Activated T-helper 1 cell treated with Interleukin-2 at 50 U/mL for 16 hours (primary cell): ENCODE data around the gene ARHGAP5.

Source experiments
- DNase-seq: peaks from one replicate; pipeline ENCODE4 v3.0.0-alpha.2; 2020; ENCODE audit warnings: low read depth

Gene ARHGAP5

DNA sequence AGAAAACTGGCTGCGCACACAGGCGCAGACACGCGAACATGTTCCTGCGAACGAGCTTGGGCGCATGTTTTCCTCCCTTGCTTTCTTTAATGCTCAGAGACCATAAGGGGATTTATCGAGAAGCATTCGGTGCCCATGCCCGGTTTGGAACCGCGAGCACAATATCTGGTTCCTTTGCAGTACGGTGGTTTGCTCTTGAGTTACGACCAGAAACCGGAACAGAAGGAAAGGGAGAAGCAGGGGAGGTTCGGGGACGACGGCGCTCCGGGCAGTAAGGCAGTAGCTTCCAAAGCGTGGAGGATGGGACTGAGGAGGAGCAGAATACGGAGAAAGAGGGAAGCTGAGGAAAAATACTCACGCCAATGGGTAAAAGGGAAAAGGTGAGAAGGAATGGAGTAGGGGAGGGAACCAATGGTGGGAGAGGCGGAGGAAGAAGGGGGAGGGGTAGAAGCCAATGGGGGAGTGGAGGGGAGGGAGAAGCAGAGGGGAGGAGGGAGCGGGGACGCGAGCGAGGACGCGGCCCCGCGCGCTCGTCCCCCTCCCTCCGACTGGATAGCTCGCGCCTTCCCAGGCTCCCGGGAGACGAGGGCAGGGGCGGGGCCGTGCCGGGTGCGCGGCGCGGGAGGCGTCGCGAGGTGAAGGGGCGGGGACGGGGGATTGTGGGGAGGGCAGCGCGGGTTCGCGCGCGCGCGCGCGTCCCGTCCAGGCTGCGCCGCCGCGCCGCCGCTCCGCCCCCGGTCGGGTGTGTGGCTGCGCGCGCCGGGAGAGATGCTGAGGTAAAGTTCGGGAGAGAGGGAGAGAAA, 625 bp upstream of the ARHGAP5 start:
- peak; percentile 71 for DNase-seq

DNA sequence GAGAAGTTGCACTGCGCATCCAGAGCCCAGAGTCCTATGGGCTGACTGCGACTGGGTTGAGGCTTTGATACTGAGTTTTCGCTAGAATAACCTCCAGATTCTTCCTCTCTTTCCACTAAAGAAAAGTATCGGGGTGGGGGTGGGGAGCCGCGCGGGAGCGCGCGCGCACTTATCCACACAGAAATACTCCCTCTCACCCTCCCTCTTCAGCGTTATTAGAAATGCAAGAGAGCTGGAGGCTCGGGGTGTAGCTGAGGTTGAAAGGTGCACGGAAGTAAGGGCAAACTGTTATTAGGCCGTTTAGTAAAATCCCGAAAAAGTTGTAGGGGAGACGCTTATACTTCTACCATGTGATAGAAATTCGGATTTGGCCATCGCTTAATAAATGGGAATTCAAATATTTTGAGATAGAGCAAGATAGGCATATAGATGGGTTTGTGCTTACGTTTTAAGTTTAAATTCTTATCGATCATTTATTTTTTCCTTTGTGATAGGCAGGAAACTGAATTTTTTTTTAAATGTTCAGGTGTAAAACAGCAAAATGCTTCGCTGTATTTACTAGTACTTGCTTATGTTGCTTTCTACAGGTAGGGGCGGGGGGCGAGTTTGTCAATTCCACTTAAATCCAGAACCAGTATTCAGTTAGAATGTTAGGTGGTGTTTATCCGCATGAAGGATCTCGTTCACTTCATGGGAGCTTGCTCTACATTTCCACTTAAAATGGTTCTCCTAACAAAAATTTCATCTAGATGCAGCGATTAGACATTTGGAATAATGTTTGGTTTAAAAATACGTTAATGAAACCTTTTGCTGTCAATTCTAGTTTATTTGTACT, 1.1 kb downstream of the ARHGAP5 start:
- peak; percentile 1 for DNase-seq

DNA sequence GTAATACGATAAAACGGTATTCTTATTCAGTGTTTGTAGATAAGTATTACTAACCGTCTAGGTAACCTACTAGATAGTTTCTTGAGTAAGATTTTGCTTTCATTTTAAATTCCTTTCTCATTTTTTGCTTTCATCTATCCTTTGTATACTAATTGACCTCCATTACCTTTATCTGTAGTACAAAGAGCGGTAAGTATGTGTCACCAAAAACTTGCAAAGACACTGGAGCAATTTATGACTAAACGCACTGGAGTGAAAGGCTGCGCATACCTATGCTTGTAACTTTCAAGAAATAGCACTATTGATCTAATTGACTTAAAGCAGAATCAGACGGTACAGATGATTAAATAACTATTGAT, 1.7 kb downstream of the ARHGAP5 start:
- DNase-seq = no peak

DNA sequence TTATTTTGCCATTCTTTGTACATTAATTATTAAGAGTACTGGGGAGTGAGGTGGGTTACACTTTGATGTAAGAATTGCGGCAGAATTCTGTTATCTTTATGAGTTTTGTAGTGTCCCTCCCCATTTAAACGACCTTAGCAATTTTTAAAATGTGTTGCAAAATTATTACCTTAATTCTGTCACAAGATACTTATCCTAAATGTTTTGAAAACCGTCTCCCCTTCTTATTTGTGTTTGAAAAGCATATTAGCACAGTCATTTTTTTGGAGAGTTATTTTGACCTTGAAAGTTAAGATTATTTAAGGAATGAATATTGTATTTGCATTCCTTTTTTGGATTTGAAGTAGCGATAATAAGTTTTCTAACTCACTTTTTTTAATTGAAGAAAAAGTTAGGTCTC, 2.2 kb downstream of the ARHGAP5 start:
- DNase-seq = no peak

DNA sequence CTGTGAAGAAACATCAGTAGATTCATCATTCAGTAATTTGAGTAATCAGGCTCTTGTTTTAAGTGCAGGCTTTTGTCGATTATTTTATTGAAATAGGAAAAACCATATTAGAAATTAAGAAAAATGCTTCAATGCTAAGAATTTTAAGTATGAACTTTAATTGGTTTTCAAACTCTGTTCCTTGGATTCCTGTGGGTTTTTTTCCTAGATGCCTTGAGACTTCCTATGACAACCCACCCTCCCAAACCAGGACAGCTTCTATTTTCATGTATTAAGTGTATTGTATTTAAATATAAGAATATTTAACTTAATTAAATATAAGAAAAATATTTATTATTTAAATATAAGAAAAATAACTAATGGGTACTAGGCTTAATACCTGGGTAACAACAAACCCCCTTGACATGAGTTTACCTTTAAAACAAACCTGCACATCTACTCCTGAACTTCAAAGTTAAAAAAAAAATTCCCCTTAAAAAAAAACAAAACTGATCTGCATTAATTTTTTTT, 3.0 kb downstream of the ARHGAP5 start:
- DNase-seq = no peak

DNA sequence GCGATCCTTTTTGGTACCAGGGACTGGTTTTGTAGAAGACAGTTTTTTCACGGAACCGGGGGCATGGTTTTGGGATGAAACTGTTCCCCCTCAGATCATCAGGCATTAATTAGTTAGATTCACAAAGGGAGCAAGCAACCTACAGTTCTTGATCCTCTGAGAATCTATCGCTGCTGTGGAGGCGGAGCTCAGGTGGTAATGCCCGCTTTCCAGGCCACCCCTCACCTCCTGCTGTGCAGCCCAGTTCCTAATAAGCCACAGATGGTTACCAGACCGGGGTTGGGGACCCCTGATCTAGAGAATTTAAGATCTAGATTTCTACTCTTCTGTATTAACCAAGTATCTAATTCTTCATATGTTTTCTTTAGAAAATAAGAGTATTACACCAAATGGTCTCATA, 4.8 kb downstream of the ARHGAP5 start:
- DNase-seq = no peak

DNA sequence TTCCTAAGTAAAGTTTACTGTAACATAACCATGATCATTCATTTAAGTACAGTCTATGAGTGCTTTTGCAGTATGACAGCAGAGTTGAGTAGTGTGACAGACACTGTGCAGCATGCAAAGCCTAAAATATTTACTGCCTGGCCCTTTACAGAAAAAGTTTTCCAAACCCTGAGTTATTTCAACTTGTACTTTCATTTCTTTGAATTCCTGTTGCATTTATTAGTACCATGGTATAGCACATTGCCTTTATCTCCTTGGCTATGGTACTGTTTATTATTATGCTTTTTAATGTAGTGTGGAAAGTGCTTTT, 6.2 kb downstream of the ARHGAP5 start:
- DNase-seq = no peak

DNA sequence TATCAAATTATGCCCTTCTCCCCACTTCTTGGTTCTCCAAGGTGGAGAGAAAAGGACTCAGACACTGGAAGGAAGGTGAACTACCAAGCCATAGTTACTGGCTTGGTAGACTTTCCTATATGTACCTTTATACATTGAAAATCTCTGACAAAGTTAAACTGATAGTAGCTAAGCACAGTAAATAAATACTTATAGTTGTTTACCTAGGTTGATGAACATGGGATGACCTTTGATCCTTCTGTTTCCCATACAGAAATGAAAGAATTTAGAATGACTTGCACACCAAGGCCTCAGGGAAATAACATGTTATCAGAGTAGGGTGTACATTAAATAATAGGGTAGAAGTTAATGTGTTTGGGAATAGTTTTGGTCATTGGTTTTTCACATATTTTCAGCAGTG, 6.7 kb downstream of the ARHGAP5 start:
- DNase-seq = no peak

DNA sequence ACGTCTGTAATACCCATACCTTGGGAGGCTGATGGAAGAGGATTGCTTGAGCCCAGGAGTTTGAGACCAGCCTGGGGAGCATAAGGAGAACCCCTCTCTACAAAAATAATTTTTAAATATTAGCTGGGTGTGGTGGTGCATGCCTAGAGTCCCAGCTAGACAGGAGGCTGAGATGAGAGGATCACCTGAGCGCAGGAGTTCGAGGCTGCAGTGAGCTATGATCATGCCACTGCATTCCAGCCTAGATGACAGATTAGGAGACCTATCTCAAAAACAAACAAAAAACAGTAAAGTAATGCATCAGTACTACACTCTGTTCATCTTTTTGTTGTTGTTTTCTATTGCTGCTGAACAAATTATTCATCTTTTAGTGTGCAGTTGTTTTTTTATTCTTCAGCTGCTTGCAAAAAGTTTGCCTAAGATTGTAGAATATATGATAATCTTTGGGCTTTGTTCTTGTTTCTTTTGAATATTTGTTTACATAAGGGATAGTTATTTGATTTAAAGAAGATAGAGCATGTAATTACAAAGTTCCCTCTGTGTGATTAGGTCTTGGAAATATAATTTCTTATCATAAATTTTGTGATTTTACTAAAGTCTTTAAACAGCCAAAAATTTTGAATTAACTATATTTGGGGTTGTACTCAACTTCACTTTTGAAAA, 8.2 kb downstream of the ARHGAP5 start:
- DNase-seq = no peak

DNA sequence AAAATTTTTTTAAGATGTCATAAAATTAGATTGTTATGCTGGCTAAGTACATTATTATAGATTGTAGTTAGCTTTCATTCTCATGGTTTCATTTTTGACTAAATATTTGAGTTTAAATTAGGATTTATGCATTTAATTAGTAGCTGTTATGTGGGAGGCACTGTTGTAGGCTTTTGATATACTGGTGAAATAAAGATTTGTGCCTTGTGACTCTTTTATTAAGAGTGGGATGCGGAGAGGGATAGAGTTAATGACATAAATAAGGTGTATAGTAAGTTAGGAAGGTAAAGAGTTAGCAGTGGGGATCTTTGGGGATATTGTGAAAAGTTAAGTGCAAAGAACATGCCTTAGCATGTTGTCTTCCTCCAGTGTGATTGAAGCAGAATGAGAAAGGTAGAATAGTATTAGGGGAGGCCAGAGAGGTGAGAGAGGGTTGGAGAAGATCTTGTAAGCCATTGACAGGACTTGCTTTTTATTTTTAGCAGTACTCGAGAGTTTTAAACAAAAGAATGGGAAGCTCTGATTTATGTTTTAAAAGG, 8.8 kb downstream of the ARHGAP5 start:
- DNase-seq = no peak

DNA sequence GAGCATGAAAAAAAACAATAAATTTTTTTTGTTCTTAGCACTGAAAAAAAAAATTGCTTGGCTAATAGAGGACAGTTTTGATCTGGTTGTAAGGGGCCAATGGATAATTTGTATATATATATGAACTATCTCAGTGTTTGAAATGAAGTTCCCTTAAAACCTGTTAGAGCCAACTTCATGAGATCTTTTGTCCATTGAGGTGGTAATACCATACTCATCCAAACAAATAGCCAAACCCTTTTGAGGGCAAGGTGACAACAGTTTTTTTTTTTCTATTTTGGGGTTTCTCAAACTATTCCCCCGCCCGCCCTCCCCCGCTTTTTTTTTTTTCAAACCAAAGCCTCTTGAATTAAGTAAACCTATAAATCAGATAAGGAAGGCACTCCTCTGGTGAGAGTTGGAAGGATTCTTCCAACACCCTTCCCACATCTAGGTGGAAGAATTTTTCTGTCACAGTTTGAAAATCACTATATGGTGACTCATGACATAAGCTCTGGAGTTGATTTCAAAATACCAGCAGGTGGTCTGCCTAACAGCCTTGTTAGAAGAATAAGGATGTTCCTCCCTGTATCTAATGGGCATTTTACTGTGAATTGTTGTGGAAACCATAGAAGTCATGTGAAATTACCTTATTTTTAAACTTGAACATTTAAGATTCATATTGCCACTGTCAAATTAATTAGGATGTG, 10.2 kb downstream of the ARHGAP5 start:
- no peak for DNase-seq

DNA sequence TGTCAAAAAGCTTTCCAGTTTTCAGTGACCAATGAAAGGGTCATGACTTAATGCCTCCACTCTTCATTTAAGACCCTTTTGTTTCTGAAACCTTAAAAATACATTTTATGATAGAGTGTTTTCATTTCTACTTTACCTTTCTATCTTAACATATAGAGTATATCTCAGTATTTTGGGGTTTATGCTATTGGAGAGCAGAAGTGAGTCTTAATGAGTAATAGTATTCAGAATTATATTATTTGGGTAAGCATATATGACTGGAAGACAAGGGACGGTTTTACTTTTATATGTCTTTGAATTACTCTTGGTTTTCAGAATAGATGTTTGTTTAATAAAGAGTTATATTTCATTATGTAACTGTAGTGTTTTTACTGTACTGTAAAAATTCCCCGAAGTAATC, 10.8 kb downstream of the ARHGAP5 start:
- DNase-seq = no peak

DNA sequence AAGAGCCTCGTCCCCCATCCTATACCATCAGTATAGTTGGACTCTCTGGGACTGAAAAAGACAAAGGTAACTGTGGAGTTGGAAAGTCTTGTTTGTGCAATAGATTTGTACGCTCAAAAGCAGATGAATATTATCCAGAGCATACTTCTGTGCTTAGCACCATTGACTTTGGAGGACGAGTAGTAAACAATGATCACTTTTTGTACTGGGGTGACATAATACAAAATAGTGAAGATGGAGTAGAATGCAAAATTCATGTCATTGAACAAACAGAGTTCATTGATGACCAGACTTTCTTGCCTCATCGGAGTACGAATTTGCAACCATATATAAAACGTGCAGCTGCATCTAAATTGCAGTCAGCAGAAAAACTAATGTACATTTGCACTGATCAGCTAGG, 13.6 kb downstream of the ARHGAP5 start:
- no peak for DNase-seq

DNA sequence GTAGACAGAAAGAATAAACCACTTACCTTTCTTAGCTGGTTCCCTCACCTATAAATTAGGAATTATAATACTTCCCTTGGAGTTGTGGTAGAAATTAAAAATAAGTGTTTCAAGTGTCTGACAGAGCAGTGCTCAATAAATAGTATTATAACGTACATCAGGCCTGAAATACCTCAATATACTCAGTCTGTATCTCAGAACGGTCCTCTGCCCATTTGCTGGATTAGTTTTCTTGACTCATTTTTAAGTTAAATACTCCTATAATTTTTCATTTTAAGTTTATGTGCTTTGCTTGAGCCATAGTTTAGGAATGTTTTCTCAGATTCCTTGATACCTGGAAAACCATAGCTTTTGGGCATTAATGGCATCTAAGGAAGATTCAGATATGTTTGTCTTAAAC, 22.4 kb downstream of the ARHGAP5 start:
- no peak for DNase-seq

DNA sequence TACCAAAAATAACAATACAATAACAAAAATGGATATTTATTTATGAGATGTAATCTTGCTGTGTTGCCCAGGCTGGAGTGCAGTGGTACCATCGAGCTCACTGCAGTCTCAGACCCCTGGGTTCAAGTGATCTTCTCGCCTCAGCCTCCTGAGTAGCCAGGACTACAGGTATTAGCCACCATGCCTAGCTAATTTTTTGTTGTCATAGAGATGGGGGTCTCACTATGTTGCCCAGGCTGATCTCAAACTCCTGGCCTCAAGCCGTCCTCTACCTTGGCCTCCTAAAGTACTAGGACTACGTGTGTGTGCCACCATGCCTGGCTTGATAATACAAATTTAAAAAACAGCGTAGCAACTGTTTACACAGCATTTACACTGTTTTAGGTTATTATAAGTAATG, 23.1 kb downstream of the ARHGAP5 start:
- no peak for DNase-seq

DNA sequence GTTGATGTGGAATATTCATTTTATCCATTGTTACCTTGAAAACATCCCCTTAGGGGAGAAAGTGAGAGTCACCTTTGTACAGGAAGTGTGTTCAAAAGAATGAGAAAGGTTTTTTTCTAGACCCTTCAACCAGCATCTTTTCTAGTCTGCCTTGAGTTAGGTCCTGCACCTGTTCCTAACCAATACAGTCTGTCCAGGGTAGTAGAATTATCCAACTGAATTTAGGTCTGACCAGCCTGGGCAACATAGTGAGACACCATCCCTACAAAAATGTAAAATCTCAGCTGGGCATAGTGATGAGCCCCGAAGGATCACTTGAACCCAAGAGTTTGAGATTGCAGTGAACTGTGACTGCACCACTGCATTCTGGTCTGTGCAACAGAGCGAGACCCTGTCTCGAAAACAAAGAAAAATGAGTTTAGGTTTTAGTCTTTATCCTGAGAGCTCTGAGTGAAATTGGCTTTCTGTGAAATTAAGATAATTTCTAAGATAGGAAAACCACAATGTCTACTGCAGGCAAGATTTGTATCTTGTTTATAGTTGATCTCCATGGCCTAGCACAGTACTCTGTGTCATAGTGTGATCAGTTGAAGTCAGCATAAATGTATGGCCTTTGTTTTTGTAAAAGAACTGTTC, 25.2 kb downstream of the ARHGAP5 start:
- DNase-seq = no peak

DNA sequence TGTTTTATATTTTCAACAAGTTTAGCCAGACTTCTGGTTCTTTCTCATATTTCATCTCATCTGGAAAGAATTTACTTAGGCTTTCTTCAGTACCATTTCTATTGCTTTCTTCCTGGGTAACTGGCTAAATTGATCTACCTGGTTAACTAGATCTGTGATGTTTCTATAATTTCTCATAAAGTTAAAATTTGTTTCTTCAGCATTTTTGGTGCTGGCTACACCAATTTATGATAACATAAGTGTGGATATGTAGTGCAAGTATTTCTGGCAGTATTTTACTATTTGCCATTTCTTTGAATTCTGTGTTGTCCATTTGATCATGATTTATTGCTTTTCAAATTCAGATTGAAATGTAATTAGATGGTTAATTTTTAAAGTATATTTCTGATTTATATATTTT, 25.9 kb downstream of the ARHGAP5 start:
- no peak for DNase-seq

DNA sequence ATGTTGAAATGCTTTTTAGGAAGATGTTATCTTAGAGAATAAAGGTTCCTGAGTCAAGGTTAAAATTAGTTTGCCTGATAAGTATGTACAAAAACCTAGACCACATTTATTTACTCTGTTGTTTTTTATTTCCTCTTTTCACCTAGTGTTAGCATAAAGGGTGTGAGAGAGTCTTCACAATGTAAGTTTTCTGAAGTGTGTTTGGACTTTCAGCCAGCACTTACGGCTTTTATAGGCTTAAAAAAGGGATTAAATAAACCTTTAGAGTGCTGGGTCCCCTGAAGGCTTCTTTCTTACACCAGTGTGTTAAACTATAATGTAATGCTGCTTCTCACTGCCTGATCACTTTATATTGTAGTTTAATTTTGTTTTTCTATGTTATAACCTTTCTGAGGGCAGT, 27.2 kb downstream of the ARHGAP5 start:
- DNase-seq = no peak

DNA sequence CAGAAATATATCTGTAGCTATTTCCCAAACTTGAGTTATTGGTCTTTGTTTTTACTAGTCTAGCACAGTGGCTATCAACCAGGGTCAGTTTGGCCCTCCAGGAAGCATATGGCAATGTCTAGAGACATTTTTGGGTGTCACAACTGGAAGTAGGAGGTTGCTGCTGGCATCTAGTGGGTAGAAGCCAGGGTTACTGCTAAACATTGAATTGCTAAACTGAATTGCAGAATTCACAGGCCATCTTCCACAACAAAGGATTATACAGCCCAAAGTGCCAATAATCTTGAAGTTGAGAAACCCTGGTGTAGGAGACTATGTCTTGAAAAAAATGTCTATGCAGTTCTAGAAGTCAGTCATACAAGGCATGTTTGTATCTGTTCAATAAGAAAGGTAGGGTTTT, 27.7 kb downstream of the ARHGAP5 start:
- DNase-seq = no peak

DNA sequence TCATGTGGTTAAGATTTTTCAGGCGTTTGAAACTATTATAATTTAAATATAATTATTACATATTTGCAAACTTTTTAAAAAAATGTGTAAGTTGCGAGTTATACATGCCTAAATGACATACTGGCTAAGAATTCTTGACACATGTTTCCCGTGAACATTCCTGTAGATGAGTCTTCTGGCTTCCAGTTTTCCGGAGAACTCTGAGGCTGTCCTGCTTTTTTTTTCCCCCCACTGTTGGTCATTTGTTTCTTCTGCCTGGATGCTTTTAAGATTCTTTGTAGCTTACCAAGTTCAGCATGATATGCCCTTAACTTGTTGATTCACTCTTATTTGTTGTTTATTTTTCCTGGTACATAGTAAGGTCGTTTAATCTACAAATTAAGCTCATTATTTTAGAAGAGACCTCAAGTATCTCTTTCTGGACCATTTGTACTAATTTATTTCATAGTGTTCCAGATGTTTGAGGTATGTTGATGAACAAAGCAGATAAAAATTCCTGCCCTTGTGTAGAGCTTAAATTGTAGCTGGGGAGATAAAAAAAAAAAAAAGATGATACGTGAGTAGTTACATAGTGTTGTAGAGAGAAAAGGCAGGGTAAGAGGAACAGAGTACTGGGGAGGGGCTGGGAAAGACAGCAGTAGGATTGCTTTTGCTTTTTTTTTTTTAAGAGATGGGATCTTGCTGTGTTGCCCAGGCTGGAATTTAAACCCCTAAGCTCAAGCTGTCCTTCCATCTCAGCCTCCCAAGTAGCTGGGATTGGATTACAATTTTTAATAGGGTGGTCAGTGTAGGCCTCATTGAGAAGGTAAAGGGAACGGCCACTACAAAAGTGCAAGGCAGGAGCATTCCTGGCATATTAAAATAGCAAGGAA, 32.8 kb downstream of the ARHGAP5 start:
- DNase-seq = no peak

DNA sequence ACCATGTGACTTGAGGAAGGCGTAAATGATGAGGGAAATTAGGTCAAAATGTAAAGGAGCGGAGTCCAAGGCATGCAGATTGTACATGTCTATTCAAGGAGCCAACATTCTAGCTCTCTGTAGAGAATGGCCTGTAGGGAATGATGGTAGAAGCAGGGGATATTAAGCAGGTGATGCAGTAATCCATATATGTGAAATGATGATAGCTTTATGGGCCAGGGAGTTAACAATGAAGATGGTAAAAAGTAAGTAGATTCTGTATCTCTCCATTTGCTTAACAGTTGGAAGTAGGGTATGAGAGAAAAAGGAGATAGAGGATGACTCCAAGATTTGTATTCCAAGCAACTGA, 33.4 kb downstream of the ARHGAP5 start:
- DNase-seq = no peak
